Upper lobe of left lung (tissue), 6 donors: ENCODE measurements around the gene TMTC2. TPM values are rescaled to one million over a fixed set of nuclear protein-coding genes. Genes with fewer than 3 reads are reported as not detected.

Experiments
- ATAC-seq, 2 donors: fragments of 200-7000 bp; cut with Tn5 transposase; one replicate each; pipeline ENCODE4 v1.9.1; 2022; ENCODE audit warnings: mild to moderate bottlenecking in 2 of 2, moderate library complexity in 2 of 2; ENCODE audit not compliant: low FRiP score in 2 of 2
- DNase-seq, 2 donors: peaks; one replicate each; pipeline ENCODE4 v3.0.0-alpha.2; 2019 to 2020
- H3K27ac ChIP-seq, 4 donors: fragments of 200-600 bp; sonication (generic); one replicate each; pipeline ENCODE4 v1.5.1; 2016 to 2019
- H3K27me3 ChIP-seq, 4 donors: fragments of 200-600 bp; sonication (generic); one replicate each; pipeline ENCODE4 v1.5.1; 2017 to 2019
- H3K36me3 ChIP-seq, 4 donors: fragments of 200-600 bp; sonication (generic); one replicate each; pipeline ENCODE4 v1.5.1; 2016 to 2019
- H3K4me1 ChIP-seq, 4 donors: fragments of 200-600 bp; sonication (generic); one replicate each; pipeline ENCODE4 v1.5.1; 2018 to 2019
- H3K4me3 ChIP-seq, 4 donors: fragments of 200-600 bp; sonication (generic); one replicate each; pipeline ENCODE4 v1.5.1; 2017 to 2019; ENCODE audit warnings: mild to moderate bottlenecking in 2 of 4, moderate library complexity in 1 of 4
- H3K9me3 ChIP-seq, 4 donors: fragments of 200-600 bp; sonication (generic); one replicate each; pipeline ENCODE4 v1.5.1; 2018 to 2019
- CTCF ChIP-seq, 6 experiments: fragments of 450-650 bp in 4 of 6; fragments of 200-600 bp in 2 of 6; sonication (generic) in 2 of 6; IDR thresholded peaks; one replicate each; pipeline ENCODE4 v1.5.1; 2016 to 2019; ENCODE audit warnings: antibody characterized with exemption in 6 of 6
- EP300 ChIP-seq, 4 donors: sonication (generic); formaldehyde crosslinking; IDR thresholded peaks; one replicate each; pipeline ENCODE4 v1.5.1; 2017; ENCODE audit warnings: antibody characterized with exemption in 4 of 4, control low read depth in 2 of 4
- POLR2A ChIP-seq, 4 donors: fragments of 450-650 bp; IDR thresholded peaks; one replicate each; pipeline ENCODE4 v1.5.1; 2016 to 2017; ENCODE audit warnings: antibody characterized with exemption in 4 of 4, mild to moderate bottlenecking in 2 of 4
- POLR2AphosphoS5 ChIP-seq, 2 donors: sonication (generic); formaldehyde crosslinking; IDR thresholded peaks; one replicate each; pipeline ENCODE4 v1.5.1; 2017; ENCODE audit warnings: antibody characterized with exemption in 2 of 2
- WGBS, 2 donors: methylation state at CpG; one replicate each; pipeline ENCODE4 v1.1.5; 2017 to 2018; 5-methylcytosine and 5-hydroxymethylcytosine counted together
- total RNA-seq, 6 donors: library from RNA; depleted of rRNA in 4 of 6; stranded (reverse); fragments of >200 nt in 4 of 6; gene quantifications; one replicate each; pipeline versions ENCODE4 v1.1.0 to v1.2.1, GENCODE V29; 2016 to 2021
- donor health status: DM: no; HTN: no; CAD: no; lungs with moderate emphysema.
- donor health status: DM: no; HTN: yes; CAD: no; lungs with severe emphysema.

The TMTC2 gene
- total RNA-seq, 6 donors from 2014 or later, result 21.2 to 37.7 (median 26.8) TPM

- TF ChIP-seq CTCF (IDR thresholded peaks at IDR 0.05), result no peak
- TF ChIP-seq POLR2AphosphoS5 (IDR thresholded peaks at IDR 0.05), result no peak
- no peak for TF ChIP-seq POLR2A (IDR thresholded peaks at IDR 0.05)
- Histone ChIP-seq H3K4me1 (no peaks in the 10 kb centered on the region), H3K27ac (no peak overlapping the region), H3K4me3 (no peak overlapping the region), H3K27me3 (no peaks in the 10 kb centered on the region), H3K36me3 (no peaks in the 10 kb centered on the region), H3K9me3 (no peaks in the 10 kb centered on the region)
- ATAC-seq, result no peak
- WGBS, 2 donors, result 69 to 80% methylated on average over 5 of the region's 5 CpGs
- DNase-seq, result no peak
These were observed 217.6 kb downstream of the TMTC2 start for GRCh38 chr12:82904219-82904790.

- ATAC-seq (no peak), DNase-seq (no peak)
- Histone ChIP-seq H3K4me3 (no peak overlapping the region), H3K36me3 (no peaks in the 10 kb centered on the region), H3K27me3 (no peaks in the 10 kb centered on the region), H3K27ac (no peak overlapping the region), H3K9me3 (no peaks in the 10 kb centered on the region), H3K4me1 (no peaks in the 10 kb centered on the region)
- WGBS, 2 donors, result 91 to 94% methylated on average over 9 of the region's 9 CpGs
- no peak for TF ChIP-seq POLR2A (IDR thresholded peaks at IDR 0.05)
- no peak for TF ChIP-seq POLR2AphosphoS5 (IDR thresholded peaks at IDR 0.05)
- TF ChIP-seq EP300 (IDR thresholded peaks at IDR 0.05), result no peak
- TF ChIP-seq CTCF (IDR thresholded peaks at IDR 0.05), result no peak
These were observed 223.7 kb downstream of the TMTC2 start for GRCh38 chr12:82910246-82910893.

GRCh38 chr12:82912406-82912805 lies 225.7 kb downstream of the TMTC2 start:
- no peak overlapping the region for H3K4me3 ChIP-seq
- TF ChIP-seq POLR2A (IDR thresholded peaks at IDR 0.05) (no peak), POLR2AphosphoS5 (IDR thresholded peaks at IDR 0.05) (no peak), CTCF (IDR thresholded peaks at IDR 0.05) (no peak), EP300 (IDR thresholded peaks at IDR 0.05) (no peak)
- WGBS, 2 donors, result 36 to 59% methylated on average over 1 of the region's 1 CpG
- H3K9me3 ChIP-seq, result no peaks in the 10 kb centered on the region
- DNase-seq (no peak), ATAC-seq (no peak)
- no peaks in the 10 kb centered on the region for H3K36me3 ChIP-seq
- no peak overlapping the region for H3K27ac ChIP-seq
- H3K4me1 ChIP-seq, result no peaks in the 10 kb centered on the region
- H3K27me3 ChIP-seq, result no peaks in the 10 kb centered on the region

- H3K4me3 ChIP-seq, result no peak overlapping the region
- WGBS, 2 donors, result 91% methylated on average over 7 of the region's 7 CpGs
- DNase-seq, result no peak
These were observed 232.8 kb downstream of the TMTC2 start for GRCh38 chr12:82919388-82920054.

More at GRCh38 chr12:82919388-82920054, 232.8 kb downstream of the TMTC2 start:
- no peak overlapping the region for H3K27ac ChIP-seq
- no peak for ATAC-seq
- TF ChIP-seq CTCF (IDR thresholded peaks at IDR 0.05) (no peak), POLR2A (IDR thresholded peaks at IDR 0.05) (no peak), POLR2AphosphoS5 (IDR thresholded peaks at IDR 0.05) (no peak), EP300 (IDR thresholded peaks at IDR 0.05) (no peak)
- H3K27me3 ChIP-seq, result no peaks in the 10 kb centered on the region
- H3K36me3 ChIP-seq, result no peaks in the 10 kb centered on the region
- no peaks in the 10 kb centered on the region for H3K9me3 ChIP-seq
- no peaks in the 10 kb centered on the region for H3K4me1 ChIP-seq
